Body of pancreas (tissue), 4 donors: ENCODE measurements around the gene MXRA7. TPM values are rescaled to one million over a fixed set of nuclear protein-coding genes. Genes with fewer than 3 reads are reported as not detected.
A peak's percentile ranks its signal among the peaks of the same experiment; 100 is the strongest.

Experiments used
- ATAC-seq: fragments of 150-250 bp; one replicate; pipeline ENCODE4 v1.9.1; 2016
- DNase-seq, 4 donors: peaks; one replicate each; pipeline ENCODE4 v3.0.0-alpha.2; 2019
- H3K27ac ChIP-seq, 4 donors: fragments of 200-600 bp; sonication (generic); 1 replicate in 3 of 4; 2 replicates in 1 of 4; pipeline versions ENCODE4 v1.5.1 to v1.6.1; 2016 to 2019; ENCODE audit warnings: mild to moderate bottlenecking in 1 of 4, mixed read lengths in 1 of 4, moderate library complexity in 1 of 4
- H3K27me3 ChIP-seq, 2 donors: fragments of 200-600 bp; sonication (generic); one replicate each; pipeline ENCODE4 v1.6.0; 2016; ENCODE audit warnings: mild to moderate bottlenecking in 1 of 2
- H3K36me3 ChIP-seq, 2 donors: fragments of 200-600 bp; sonication (generic); replicated peaks in 1 of 2; 2 replicates each; pipeline ENCODE4 v1.5.1; 2016; ENCODE audit warnings: low read depth in 2 of 2; ENCODE audit not compliant: insufficient read depth in 1 of 2
- H3K4me1 ChIP-seq: fragments of 200-600 bp; sonication (generic); one replicate; pipeline ENCODE4 v1.6.0; 2016
- H3K4me3 ChIP-seq, 2 donors: fragments of 200-600 bp; sonication (generic); 1 replicate in 1 of 2; 2 replicates in 1 of 2; pipeline ENCODE4 v1.5.1; 2016 to 2019
- H3K9me3 ChIP-seq, 3 donors: fragments of 200-600 bp; sonication (generic); 1 replicate in 2 of 3; 2 replicates in 1 of 3; pipeline ENCODE4 v1.5.1; 2016
- POLR2A ChIP-seq, 3 donors: fragments of 450-650 bp; IDR thresholded peaks; one replicate each; pipeline ENCODE4 v1.6.1; 2016; ENCODE audit warnings: antibody characterized with exemption in 3 of 3, mild to moderate bottlenecking in 2 of 3
- WGBS, 2 donors: methylation state at CpG; one replicate each; pipeline ENCODE4 v1.1.5; 2017; 5-methylcytosine and 5-hydroxymethylcytosine counted together
- intact Hi-C: fragments of 100-400 bp; cut with DNase I; formaldehyde crosslinking; loops from one replicate; pipeline ENCODE4 v1.15.1; 2023
- total RNA-seq, 2 donors: library from RNA; depleted of rRNA; stranded (reverse); fragments of >200 nt; gene quantifications; one replicate each; pipeline ENCODE4 v1.1.0, GENCODE V29; 2016
- TF ChIP-seq, protein P1 (sequence below), 7 experiments: fragments of 450-650 bp in 4 of 7; fragments of 200-600 bp in 3 of 7; sonication (generic) in 3 of 7; IDR thresholded peaks; one replicate each; pipeline ENCODE4 v1.5.1; 2016 to 2019; ENCODE audit warnings: antibody characterized with exemption in 7 of 7

The MXRA7 gene
- total RNA-seq, 2 donors from 2014 or later, result 71.9 to 87.4 TPM

DNA sequence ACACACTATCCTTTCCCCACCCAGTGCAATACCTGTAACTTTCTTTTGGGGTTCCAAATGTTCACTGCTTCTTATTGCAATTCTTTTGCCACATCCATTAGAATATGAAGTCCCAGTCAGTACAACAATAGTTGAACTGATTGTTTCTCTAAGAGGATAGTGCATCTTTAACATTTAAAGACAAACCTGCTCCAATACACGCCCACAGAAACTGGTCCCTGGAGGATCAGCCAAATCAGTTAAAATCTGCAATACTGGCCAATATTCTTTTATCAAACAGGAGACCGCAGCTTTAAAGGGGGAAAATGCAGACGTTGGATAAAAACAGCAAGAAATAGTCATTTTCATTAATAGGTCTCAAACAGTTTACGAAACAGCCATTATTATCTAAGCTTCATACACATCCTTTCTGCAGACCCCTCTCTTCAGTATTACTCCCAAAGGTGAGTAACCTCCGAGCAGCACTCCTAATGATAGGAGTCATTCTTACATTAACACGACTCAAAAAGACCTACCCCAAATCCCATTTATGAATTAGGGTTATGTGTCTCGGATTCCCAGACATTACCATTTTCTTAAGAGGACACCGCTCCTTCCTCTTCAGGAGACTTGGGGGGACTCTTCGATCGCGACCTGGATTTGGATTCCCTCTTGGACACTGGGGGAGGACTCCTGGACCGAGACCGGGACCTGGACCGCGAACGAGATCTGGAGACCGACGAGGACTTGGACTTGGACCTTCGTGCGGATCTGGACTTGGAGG lies 25.0 kb upstream of the MXRA7 start:
- H3K36me3 ChIP-seq, result peaks cover 0 to 22% of the 10 kb centered on the region in 2 donors
- TF ChIP-seq, protein P1, sequence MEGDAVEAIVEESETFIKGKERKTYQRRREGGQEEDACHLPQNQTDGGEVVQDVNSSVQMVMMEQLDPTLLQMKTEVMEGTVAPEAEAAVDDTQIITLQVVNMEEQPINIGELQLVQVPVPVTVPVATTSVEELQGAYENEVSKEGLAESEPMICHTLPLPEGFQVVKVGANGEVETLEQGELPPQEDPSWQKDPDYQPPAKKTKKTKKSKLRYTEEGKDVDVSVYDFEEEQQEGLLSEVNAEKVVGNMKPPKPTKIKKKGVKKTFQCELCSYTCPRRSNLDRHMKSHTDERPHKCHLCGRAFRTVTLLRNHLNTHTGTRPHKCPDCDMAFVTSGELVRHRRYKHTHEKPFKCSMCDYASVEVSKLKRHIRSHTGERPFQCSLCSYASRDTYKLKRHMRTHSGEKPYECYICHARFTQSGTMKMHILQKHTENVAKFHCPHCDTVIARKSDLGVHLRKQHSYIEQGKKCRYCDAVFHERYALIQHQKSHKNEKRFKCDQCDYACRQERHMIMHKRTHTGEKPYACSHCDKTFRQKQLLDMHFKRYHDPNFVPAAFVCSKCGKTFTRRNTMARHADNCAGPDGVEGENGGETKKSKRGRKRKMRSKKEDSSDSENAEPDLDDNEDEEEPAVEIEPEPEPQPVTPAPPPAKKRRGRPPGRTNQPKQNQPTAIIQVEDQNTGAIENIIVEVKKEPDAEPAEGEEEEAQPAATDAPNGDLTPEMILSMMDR (IDR thresholded peaks at IDR 0.05), result no peak
- TF ChIP-seq POLR2A (IDR thresholded peaks at IDR 0.05), result no peak
- intact Hi-C loops, result no loop called here
- H3K9me3 ChIP-seq, result no peaks in the 10 kb centered on the region
- no peak for ATAC-seq
- peak overlapping the region; percentile 67 to 85 for H3K4me3 ChIP-seq
- peak overlapping the region; percentile 98 to 100 (median 99) for H3K27ac ChIP-seq
- no peak for DNase-seq
- WGBS, 2 donors, result 0 to 1% methylated on average over 9 to 20 of the region's 20 CpGs
- H3K27me3 ChIP-seq, result no peaks in the 10 kb centered on the region
- H3K4me1 ChIP-seq, result peaks cover 66% of the 10 kb centered on the region

DNA sequence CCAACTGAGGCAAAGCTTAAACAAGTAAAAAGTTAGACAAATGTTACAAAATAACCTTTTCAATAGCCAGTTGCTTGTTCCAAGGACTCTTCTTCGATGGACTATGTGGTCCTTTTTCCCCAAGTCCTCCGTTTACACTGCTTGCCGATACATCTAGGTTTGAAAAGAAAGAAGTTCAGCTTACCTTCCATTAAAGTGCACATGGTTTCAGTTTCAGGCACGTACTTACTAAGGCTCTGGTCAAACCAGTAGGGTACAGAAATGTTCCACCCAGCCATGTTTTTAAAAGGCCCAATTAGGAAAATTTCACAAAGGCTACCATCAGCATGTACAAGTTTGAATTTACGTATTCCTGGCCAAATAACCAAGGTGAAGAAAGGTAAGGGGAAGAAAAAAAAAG lies 24.2 kb upstream of the MXRA7 start:
- Histone ChIP-seq H3K9me3 (no peaks in the 10 kb centered on the region), H3K36me3 (peaks cover 0 to 22% of the 10 kb centered on the region in 2 donors), H3K4me3 (peak overlapping the region in 1 of 2 donors; percentile 85), H3K27ac (peak overlapping the region in 3 of 4 donors; percentile 7 to 98 (median 13)), H3K27me3 (no peaks in the 10 kb centered on the region), H3K4me1 (peaks cover 63% of the 10 kb centered on the region)
- TF ChIP-seq, protein P1 (IDR thresholded peaks at IDR 0.05), result peak in 1 of 7 experiments; percentile 9
- no peak for TF ChIP-seq POLR2A (IDR thresholded peaks at IDR 0.05)
- ATAC-seq (no peak), DNase-seq (no peak)
- 5 to 7% methylated on average over 5 of the region's 5 CpGs for WGBS, 2 donors
- intact Hi-C loops, result no loop called here

DNA sequence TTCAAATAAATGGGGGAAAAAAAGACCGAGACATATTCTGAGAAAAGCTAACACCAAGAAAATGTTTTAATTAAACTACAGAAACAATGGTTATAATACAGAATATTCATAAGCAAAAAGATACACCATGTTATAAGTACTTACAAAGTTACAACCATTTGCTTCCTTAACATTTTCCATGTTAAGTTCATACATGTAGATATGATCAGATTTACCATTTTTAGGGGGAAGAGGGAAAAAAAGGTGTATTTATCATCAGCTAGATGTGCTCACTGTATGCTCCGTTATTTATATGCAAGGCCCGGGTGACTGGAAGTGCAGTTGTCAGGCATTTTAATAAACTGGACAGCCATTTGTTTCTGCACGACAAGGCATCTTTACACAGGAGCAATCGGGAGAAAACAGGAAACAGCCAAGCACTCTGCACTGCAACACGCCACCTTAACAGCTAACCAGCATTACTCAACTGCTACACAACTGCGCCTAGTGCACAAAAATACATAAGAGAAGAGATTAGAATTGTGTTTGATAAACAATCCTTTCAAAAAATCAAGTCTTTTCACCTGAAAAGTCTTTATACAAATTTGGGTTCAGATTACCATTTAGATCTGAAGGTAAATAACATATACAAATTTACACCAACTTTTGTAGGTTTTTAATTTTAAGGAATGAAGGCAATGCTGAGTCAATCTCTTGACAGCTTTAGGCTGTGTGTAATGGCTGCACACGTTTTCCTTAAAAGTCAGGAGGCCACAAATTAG lies 23.5 kb upstream of the MXRA7 start:
- Histone ChIP-seq H3K36me3 (peaks cover 0 to 22% of the 10 kb centered on the region in 2 donors), H3K27ac (peak overlapping the region in 2 of 4 donors; percentile 10 to 98), H3K4me1 (peaks cover 62% of the 10 kb centered on the region), H3K9me3 (no peaks in the 10 kb centered on the region), H3K4me3 (no peak overlapping the region), H3K27me3 (no peaks in the 10 kb centered on the region)
- 13 to 15% methylated on average over 8 of the region's 8 CpGs for WGBS, 2 donors
- intact Hi-C loops, result no loop called here
- TF ChIP-seq, protein P1 (IDR thresholded peaks at IDR 0.05), result no peak
- no peak for TF ChIP-seq POLR2A (IDR thresholded peaks at IDR 0.05)
- ATAC-seq, result no peak
- peak in 2 of 4 donors; percentile 19 to 25 for DNase-seq

DNA sequence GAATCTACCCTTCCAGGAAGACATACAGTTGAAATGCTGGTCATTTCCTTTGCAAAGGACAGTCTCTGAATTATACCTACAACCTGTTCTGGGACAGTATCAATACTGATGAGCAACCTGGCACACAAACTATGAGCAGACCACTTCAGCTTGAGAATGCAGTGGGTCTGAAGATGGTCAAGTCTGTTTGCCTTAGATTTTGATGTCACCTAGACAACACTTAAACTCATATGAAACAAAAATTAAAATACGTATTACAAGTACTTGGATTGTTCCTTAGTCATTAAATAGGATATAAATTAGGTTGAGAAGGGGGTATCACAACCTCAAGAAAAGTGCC lies 22.8 kb upstream of the MXRA7 start:
- peaks cover 0 to 22% of the 10 kb centered on the region in 2 donors for H3K36me3 ChIP-seq
- peaks cover 58% of the 10 kb centered on the region for H3K4me1 ChIP-seq
- no peak for DNase-seq

More for the DNA sequence above, 22.8 kb upstream of the MXRA7 start:
- no peak for TF ChIP-seq POLR2A (IDR thresholded peaks at IDR 0.05)
- TF ChIP-seq, protein P1 (IDR thresholded peaks at IDR 0.05), result no peak
- H3K27ac ChIP-seq, result peak overlapping the region in 1 of 4 donors; percentile 7
- intact Hi-C loops, result no loop called here
- no peak overlapping the region for H3K4me3 ChIP-seq
- no peaks in the 10 kb centered on the region for H3K27me3 ChIP-seq
- ATAC-seq, result no peak
- WGBS, 2 donors, result 73 to 85% methylated on average over 1 of the region's 1 CpG
- no peaks in the 10 kb centered on the region for H3K9me3 ChIP-seq
